WTC11 (cell line): ENCODE data around the gene ZNF483.

Source experiments
- CTCF ChIP-seq: fragments of 200-600 bp; IDR thresholded peaks from 2 replicates; pipeline ENCODE4 v1.8.0; 2022; ENCODE audit warnings: antibody characterized with exemption
- ELF4 ChIP-seq: sonication (generic); formaldehyde crosslinking; IDR thresholded peaks from 2 replicates; pipeline ENCODE4 v1.8.1; 2022; ENCODE audit warnings: low read depth, mild to moderate bottlenecking, moderate library complexity, missing genetic modification reagents
- PREB ChIP-seq: sonication (generic); formaldehyde crosslinking; IDR thresholded peaks from 2 replicates; pipeline ENCODE4 v1.8.1; 2022; ENCODE audit warnings: mild to moderate bottlenecking, missing genetic modification reagents, moderate library complexity, borderline replicate concordance
- RELA ChIP-seq: sonication (generic); formaldehyde crosslinking; IDR thresholded peaks from 2 replicates; pipeline ENCODE4 v1.8.1; 2022; ENCODE audit warnings: missing genetic modification reagents, mild to moderate bottlenecking, borderline replicate concordance
- SMAD3 ChIP-seq: sonication (generic); formaldehyde crosslinking; IDR thresholded peaks from 2 replicates; pipeline ENCODE4 v1.8.0; 2022; ENCODE audit warnings: missing genetic modification reagents, mild to moderate bottlenecking, borderline replicate concordance

GRCh38 chr9:111610149-111610548, 85.2 kb downstream of the ZNF483 start:
- TF ChIP-seq CTCF, result no peak
- no peak for TF ChIP-seq PREB (CRISPR knock-in tag)
- no peak for TF ChIP-seq RELA (CRISPR knock-in tag)
- TF ChIP-seq SMAD3 (CRISPR knock-in tag), result no peak
- no peak for TF ChIP-seq ELF4 (CRISPR knock-in tag)
